Measurements from ENCODE around the gene MKLN1.
"Not testable (repeated sequence)": the region's sequence is repeated elsewhere in the genome, so short reads cannot be mapped to it uniquely, and the experiment has no call there.

MKLN1 gene

GRCh38 chr7:131403322-131403721 lies 75.6 kb downstream of the MKLN1 start:
- no peak for DNase-seq

DNA sequence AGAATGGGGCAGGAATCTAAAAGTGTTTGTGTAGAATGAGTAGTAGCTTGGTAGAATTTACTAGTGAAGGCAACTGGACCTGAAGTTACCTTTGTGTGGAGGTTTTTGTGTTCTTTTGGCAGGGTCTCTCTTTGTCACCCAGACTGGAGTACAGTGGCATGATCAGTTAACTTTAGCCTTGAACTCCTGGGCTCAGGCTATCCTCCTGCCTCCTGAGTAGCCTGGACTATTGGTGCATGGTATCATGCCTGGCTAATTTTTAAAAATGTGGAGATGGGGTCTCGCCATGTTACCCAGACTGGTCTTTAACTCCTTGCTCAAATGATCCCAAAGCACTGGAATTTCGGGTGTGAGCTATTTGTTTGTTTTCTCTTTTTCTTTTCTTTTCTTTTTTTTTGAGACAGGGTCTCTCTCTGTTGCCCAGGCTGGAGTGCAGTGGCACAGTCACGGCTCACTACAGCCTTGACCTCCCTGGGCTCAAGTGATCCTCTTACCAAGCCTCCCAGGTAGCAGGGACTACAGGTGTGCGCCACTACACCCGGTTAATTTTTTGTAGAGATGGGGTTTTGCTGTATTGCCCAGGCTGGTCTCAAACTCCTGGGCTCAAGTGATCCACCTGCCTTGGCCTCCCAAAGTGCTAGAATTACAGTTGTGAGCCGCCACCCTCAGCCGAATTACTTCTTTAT lies 76.7 kb downstream of the MKLN1 start:
- no peak for DNase-seq

GRCh38 chr7:131409129-131409766 lies 81.6 kb downstream of the MKLN1 start:
- DNase-seq = no peak

DNA sequence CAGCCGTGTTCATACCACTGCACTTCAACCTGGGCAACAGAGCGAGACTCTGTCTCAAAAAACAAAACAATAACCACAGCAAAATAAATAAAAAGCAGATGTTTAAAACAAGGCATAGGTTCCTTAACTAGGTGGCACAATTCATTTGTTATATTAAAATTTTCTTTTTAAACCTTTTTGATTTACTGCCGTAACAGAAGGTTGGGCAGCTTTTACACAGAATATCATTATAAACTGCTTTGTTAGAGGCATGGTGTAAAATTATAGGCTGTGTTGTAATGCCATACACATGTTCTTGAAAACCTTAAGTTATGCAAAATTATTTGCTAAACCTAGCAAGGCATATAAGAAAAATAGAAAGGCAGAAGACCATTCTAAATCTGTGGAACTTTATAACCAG lies 84.4 kb downstream of the MKLN1 start:
- no peak for DNase-seq

DNA sequence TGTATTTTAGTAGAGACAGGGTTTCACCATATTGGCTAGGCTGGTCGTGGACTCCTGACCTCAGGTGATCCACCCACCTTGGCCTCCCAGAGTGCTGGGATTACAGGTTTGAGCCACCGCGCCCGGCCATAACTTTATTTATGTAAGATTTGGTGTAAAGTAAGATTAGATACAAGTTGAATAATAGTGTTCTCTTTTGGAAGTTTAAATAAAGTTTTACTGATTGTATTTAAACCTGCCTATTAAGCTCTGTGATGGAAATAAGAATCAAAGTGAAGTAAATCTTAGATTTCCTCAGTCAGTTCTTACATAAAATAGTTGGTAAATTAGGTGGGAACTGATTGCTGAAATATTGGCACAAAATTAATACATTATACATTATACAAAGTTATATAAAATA lies 86.0 kb downstream of the MKLN1 start:
- DNase-seq = no peak

GRCh38 chr7:131424219-131424822 lies 96.6 kb downstream of the MKLN1 start:
- peak; percentile 55 for DNase-seq

- no peak for DNase-seq
Measured at GRCh38 chr7:131425992-131426391, 98.3 kb downstream of the MKLN1 start.

DNA sequence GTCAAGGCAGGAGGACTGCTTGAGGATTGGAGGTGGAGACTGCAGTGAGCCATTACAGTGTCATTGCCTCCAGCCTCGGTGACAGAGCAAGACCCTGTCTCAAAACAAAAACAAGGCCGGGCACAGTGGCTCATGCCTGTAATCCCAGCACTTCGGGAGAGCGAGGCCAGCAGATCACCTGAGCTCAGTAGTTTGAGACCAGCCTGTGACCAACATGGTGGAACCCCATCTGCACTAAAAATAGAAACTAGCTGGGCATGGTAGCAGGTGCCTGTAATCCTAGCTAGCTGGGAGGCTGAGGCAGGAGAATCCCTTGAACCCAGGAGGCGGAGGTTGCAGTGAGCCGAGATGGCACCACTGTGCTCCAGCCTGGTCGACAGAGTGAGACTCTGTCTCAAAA lies 103.2 kb downstream of the MKLN1 start:
- DNase-seq = not testable (repeated sequence)

DNA sequence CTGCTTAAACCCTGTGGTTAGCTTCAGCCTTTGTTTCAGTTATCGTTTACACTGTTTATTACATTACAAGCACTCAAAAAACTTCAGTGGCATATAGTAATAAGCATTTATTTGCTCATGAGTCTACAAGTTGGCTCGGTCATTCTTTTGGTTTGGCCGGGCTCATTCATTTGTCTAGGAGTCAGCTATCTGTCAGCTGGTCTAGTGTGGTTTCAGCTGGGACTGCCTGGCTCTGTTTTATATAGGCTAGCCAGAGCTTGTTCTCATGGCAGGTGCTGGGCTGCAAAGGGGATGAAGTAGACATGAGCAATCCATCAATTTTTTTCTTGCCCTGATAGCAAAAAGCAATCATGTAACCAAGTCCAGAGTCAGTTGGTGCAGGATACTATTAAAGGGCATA lies 103.6 kb downstream of the MKLN1 start:
- no peak for DNase-seq

DNA sequence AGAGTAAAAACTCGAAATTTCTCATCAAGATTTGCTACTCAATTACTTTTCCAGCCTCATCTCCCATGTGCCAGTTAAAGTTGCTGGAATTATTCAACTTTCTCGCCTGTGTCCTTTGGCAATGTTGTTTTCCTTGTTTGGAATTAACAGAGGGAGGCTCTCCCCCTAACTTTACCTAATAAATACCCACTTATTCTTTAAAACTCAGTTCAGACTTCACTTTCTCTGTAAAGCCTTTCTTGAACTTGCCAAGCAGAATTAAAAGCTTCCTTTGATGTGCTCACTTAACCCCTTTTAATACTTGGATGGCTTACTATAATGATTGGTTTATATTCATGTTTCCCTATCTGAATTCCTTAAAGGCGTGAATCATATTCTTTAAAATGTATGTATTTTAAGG lies 104.1 kb downstream of the MKLN1 start:
- no peak for DNase-seq

DNA sequence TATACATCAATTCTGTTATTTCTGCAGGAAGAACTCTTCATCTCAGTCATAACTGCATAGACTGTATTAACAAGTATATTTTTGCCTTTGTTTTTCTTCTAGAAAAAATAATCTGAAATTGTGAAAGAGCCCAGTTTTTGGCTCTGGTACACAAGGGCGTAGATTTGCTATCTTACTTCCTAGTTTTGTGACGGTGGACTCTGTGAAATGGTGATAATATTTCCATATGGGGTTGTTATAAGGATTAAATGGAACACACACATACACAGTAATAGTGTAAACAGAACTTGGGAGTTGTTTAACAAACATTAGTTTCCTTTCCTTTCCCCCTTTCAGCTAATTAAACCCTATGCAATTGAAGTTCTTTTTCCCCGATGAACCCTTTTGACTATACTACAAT lies 108.7 kb downstream of the MKLN1 start:
- no peak for DNase-seq

DNA sequence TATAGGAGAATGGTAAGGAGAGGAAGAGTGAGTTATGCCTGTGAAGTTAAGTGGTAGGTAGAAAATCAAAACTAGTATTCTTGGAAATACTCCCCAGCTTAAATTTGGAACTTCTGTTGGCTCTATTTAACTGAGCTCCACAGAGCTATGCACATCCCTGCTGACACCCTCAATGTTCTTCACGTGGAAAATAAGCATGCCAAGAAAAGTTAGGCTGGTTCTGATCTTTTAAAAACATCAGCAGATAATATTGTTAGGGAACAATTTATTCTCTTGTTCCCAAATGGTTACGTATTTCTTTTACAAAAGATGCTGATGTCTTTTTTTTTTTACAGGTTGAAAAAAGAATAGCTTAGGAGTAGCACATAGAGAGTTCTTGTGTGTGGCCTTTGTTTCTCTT lies 111.3 kb downstream of the MKLN1 start:
- no peak for DNase-seq

- DNase-seq = no peak
Measured at GRCh38 chr7:131443496-131443895, 115.8 kb downstream of the MKLN1 start.

- no peak for DNase-seq
Measured at GRCh38 chr7:131444683-131445082, 117.0 kb downstream of the MKLN1 start.

GRCh38 chr7:131449373-131449902 lies 121.8 kb downstream of the MKLN1 start:
- DNase-seq = no peak

- no peak for DNase-seq
Measured at GRCh38 chr7:131454498-131454897, 126.8 kb downstream of the MKLN1 start.

- DNase-seq = no peak
Measured at GRCh38 chr7:131455001-131455400, 127.3 kb downstream of the MKLN1 start.

GRCh38 chr7:131455546-131455945 lies 127.9 kb downstream of the MKLN1 start:
- no peak for DNase-seq

GRCh38 chr7:131456338-131456737 lies 128.7 kb downstream of the MKLN1 start:
- no peak for DNase-seq

GRCh38 chr7:131459256-131459655 lies 131.6 kb downstream of the MKLN1 start:
- no peak for DNase-seq

DNA sequence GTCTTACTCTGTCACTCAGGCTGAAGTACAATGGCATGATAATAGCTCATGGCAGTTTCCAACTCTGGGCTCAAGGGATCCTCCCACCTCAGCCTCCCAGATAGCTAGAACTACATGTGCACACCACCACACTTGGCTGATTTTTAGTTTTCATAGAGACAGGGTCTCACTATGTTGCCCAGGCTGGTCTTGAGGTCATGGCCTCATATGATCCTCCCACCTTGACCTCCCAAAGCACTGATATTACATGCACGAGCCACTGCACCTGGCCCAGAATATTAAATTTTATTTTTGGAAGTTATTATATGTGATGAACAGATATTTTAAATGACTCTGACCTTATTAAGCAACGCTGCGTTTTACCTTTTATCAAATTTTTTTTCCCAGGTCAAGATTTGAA lies 134.4 kb downstream of the MKLN1 start:
- no peak for DNase-seq

- DNase-seq = not testable (repeated sequence)
Measured at GRCh38 chr7:131462715-131463114, 135.0 kb downstream of the MKLN1 start.

DNA sequence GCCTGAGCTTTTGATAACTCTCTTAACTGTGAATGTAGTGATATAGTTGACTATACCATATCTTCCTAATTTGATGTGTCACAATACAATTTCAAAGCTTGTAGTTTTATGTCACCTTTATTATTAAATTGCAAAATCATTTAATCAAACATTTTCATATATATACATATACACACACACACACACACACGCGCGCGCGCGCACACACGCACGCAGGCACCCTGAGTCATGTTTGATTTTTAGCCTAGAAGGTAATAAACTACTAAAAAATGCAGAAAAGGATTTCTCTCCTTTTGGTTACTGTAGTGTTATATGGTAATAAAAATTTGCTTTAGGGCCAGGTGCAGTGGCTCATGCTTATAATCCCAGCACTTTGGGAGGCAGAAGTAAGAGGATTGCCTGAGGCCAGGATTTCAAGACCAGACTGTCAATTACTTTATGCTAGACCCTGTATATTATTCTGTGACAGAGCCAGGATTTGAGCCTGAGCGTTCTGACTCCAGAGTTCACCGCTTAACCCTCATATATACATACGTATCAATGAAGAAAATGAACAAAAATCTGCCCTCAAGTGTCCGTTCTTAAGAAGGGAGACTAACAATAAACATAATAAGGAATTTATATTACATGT lies 139.2 kb downstream of the MKLN1 start:
- DNase-seq = no peak

GRCh38 chr7:131467788-131468187 lies 140.1 kb downstream of the MKLN1 start:
- no peak for DNase-seq

All from inflammatory macrophage treated with lipopolysaccharide for 4 hours (primary cell).